IPS-20b (cell line): ENCODE data around the gene ARRDC2.

Source experiments
- H3K27ac ChIP-seq: one replicate; pipeline ENCODE4 v1.5.1; 2013; ENCODE audit warnings: low read length
- H3K27me3 ChIP-seq: 2 replicates; pipeline ENCODE4 v1.6.1; 2013; ENCODE audit warnings: mild to moderate bottlenecking, low read length, inconsistent platforms; ENCODE audit not compliant: insufficient read depth
- H3K36me3 ChIP-seq: 2 replicates; pipeline ENCODE4 v1.6.1; 2013; ENCODE audit warnings: low read depth, mild to moderate bottlenecking, inconsistent platforms, low read length, moderate library complexity; ENCODE audit not compliant: insufficient read depth
- H3K4me1 ChIP-seq: 2 replicates; pipeline ENCODE4 v1.6.1; 2013; ENCODE audit warnings: mild to moderate bottlenecking, control low read depth, inconsistent platforms, low read length, moderate library complexity; ENCODE audit not compliant: insufficient read depth
- H3K4me3 ChIP-seq: 2 replicates; pipeline ENCODE4 v1.5.1; 2013; ENCODE audit warnings: mild to moderate bottlenecking, low read length, inconsistent platforms
- H3K9ac ChIP-seq: 2 replicates; pipeline ENCODE4 v1.6.1; 2013; ENCODE audit warnings: low read depth, mild to moderate bottlenecking, inconsistent platforms, low read length, moderate library complexity
- H3K9me3 ChIP-seq: 2 replicates; pipeline ENCODE4 v1.6.1; 2013; ENCODE audit warnings: mild to moderate bottlenecking, low read depth, low read length, inconsistent platforms; ENCODE audit not compliant: insufficient read depth

The ARRDC2 gene

GRCh38 chr19:18055967-18056366 is 48.0 kb downstream of the ARRDC2 start:
- Histone ChIP-seq H3K9ac (no peak overlapping the region), H3K4me1 (no peaks in the 10 kb centered on the region), H3K36me3 (no peaks in the 10 kb centered on the region), H3K27ac (no peak overlapping the region), H3K9me3 (no peaks in the 10 kb centered on the region), H3K27me3 (no peaks in the 10 kb centered on the region), H3K4me3 (no peak overlapping the region)

- Histone ChIP-seq H3K36me3 (no peaks in the 10 kb centered on the region), H3K27ac (no peak overlapping the region), H3K9me3 (no peaks in the 10 kb centered on the region), H3K4me3 (no peak overlapping the region), H3K9ac (no peak overlapping the region; the same call in 1 of the 2 replicates), H3K27me3 (no peaks in the 10 kb centered on the region), H3K4me1 (no peaks in the 10 kb centered on the region)
These were observed 49.6 kb downstream of the ARRDC2 start for GRCh38 chr19:18057557-18057956.

- Histone ChIP-seq H3K4me3 (peak overlapping the region; percentile 53; the same call in 1 of the 2 replicates), H3K36me3 (no peaks in the 10 kb centered on the region), H3K9ac (peak overlapping the region; percentile 64; the same call in 1 of the 2 replicates), H3K9me3 (no peaks in the 10 kb centered on the region), H3K27me3 (no peaks in the 10 kb centered on the region), H3K4me1 (no peaks in the 10 kb centered on the region), H3K27ac (no peak overlapping the region)
These were observed 50.4 kb downstream of the ARRDC2 start for GRCh38 chr19:18058208-18059009.

- Histone ChIP-seq H3K36me3 (no peaks in the 10 kb centered on the region), H3K27ac (no peak overlapping the region), H3K4me1 (no peaks in the 10 kb centered on the region), H3K9me3 (no peaks in the 10 kb centered on the region), H3K27me3 (no peaks in the 10 kb centered on the region), H3K4me3 (no peak overlapping the region), H3K9ac (no peak overlapping the region)
These were observed 51.3 kb downstream of the ARRDC2 start for GRCh38 chr19:18059297-18059696.

- Histone ChIP-seq H3K27ac (no peak overlapping the region), H3K9me3 (no peaks in the 10 kb centered on the region), H3K4me1 (no peaks in the 10 kb centered on the region), H3K36me3 (no peaks in the 10 kb centered on the region), H3K27me3 (no peaks in the 10 kb centered on the region), H3K9ac (no peak overlapping the region), H3K4me3 (no peak overlapping the region)
These were observed 51.9 kb downstream of the ARRDC2 start for GRCh38 chr19:18059902-18060301.

- H3K9me3 ChIP-seq, result no peaks in the 10 kb centered on the region
- H3K9ac ChIP-seq, result no peak overlapping the region
- H3K27me3 ChIP-seq, result no peaks in the 10 kb centered on the region
- no peaks in the 10 kb centered on the region for H3K4me1 ChIP-seq
- H3K4me3 ChIP-seq, result no peak overlapping the region
- H3K36me3 ChIP-seq, result no peaks in the 10 kb centered on the region
- H3K27ac ChIP-seq, result no peak overlapping the region
These were observed 52.5 kb downstream of the ARRDC2 start for GRCh38 chr19:18060472-18060871.

GRCh38 chr19:18062028-18062427 is 54.1 kb downstream of the ARRDC2 start:
- Histone ChIP-seq H3K27ac (no peak overlapping the region), H3K27me3 (no peaks in the 10 kb centered on the region), H3K4me1 (no peaks in the 10 kb centered on the region), H3K36me3 (no peaks in the 10 kb centered on the region), H3K9ac (no peak overlapping the region), H3K4me3 (no peak overlapping the region), H3K9me3 (no peaks in the 10 kb centered on the region)

GRCh38 chr19:18063463-18063862 is 55.5 kb downstream of the ARRDC2 start:
- H3K9ac ChIP-seq, result no peak overlapping the region
- no peaks in the 10 kb centered on the region for H3K4me1 ChIP-seq
- H3K27ac ChIP-seq, result no peak overlapping the region
- H3K27me3 ChIP-seq, result no peaks in the 10 kb centered on the region
- H3K36me3 ChIP-seq, result no peaks in the 10 kb centered on the region
- no peak overlapping the region for H3K4me3 ChIP-seq
- no peaks in the 10 kb centered on the region for H3K9me3 ChIP-seq
